Prostate gland (tissue), 2 donors: ENCODE data around the gene USP24. TPM values are rescaled to one million over a fixed set of nuclear protein-coding genes. Genes with fewer than 3 reads are reported as not detected.

Experiments used
- DNase-seq: peaks from one replicate; pipeline ENCODE4 v3.0.0-alpha.2; 2019; ENCODE audit warnings: low spot score
- H3K27ac ChIP-seq, 2 donors: fragments of 200-600 bp; sonication (generic); 2 replicates each; pipeline ENCODE4 v1.5.1; 2017 to 2019
- H3K27me3 ChIP-seq: fragments of 200-600 bp; sonication (generic); replicated peaks from 2 replicates; pipeline ENCODE4 v1.5.1; 2019; ENCODE audit not compliant: insufficient read depth
- H3K36me3 ChIP-seq, 2 donors: fragments of 200-600 bp; sonication (generic); 1 replicate in 1 of 2; 2 replicates in 1 of 2; pipeline versions ENCODE4 v1.5.1 to v1.8.1; 2017 to 2019
- H3K4me1 ChIP-seq: fragments of 200-600 bp; sonication (generic); replicated peaks from 2 replicates; pipeline ENCODE4 v1.5.1; 2019
- H3K4me3 ChIP-seq, 2 donors: fragments of 200-600 bp; sonication (generic); 2 replicates each; pipeline ENCODE4 v1.5.1; 2017 to 2019
- H3K9me3 ChIP-seq: fragments of 200-600 bp; sonication (generic); 2 replicates; pipeline ENCODE4 v1.5.1; 2017
- POLR2A ChIP-seq: fragments of 450-650 bp; IDR thresholded peaks from one replicate; pipeline ENCODE4 v1.6.1; 2016; ENCODE audit warnings: antibody characterized with exemption, mild to moderate bottlenecking
- POLR2AphosphoS5 ChIP-seq: sonication (generic); formaldehyde crosslinking; IDR thresholded peaks from one replicate; pipeline ENCODE4 v1.6.1; 2017; ENCODE audit warnings: antibody characterized with exemption
- WGBS: methylation state at CpG from one replicate; pipeline ENCODE4 v1.1.5; 2018; 5-methylcytosine and 5-hydroxymethylcytosine counted together
- intact Hi-C: fragments of 100-400 bp; cut with DNase I; formaldehyde crosslinking; loops from one replicate; pipeline ENCODE4 v1.14.2; 2022
- total RNA-seq, 2 donors: library from RNA; depleted of rRNA; stranded (reverse); fragments of >200 nt; gene quantifications; one replicate each; pipeline ENCODE4 v1.1.0, GENCODE V29; 2016
- TF ChIP-seq, protein P1 (sequence below), 4 experiments: fragments of 200-600 bp in 2 of 4; fragments of 450-650 bp in 2 of 4; sonication (generic) in 2 of 4; IDR thresholded peaks; 1 replicate in 3 of 4; 2 replicates in 1 of 4; pipeline ENCODE4 v1.5.1; 2016 to 2019; ENCODE audit warnings: antibody characterized with exemption in 4 of 4, mild to moderate bottlenecking in 2 of 4, moderate library complexity in 2 of 4

Gene USP24
- total RNA-seq, 2 donors from 2014 or later = 29.7 to 44.6 TPM

DNA sequence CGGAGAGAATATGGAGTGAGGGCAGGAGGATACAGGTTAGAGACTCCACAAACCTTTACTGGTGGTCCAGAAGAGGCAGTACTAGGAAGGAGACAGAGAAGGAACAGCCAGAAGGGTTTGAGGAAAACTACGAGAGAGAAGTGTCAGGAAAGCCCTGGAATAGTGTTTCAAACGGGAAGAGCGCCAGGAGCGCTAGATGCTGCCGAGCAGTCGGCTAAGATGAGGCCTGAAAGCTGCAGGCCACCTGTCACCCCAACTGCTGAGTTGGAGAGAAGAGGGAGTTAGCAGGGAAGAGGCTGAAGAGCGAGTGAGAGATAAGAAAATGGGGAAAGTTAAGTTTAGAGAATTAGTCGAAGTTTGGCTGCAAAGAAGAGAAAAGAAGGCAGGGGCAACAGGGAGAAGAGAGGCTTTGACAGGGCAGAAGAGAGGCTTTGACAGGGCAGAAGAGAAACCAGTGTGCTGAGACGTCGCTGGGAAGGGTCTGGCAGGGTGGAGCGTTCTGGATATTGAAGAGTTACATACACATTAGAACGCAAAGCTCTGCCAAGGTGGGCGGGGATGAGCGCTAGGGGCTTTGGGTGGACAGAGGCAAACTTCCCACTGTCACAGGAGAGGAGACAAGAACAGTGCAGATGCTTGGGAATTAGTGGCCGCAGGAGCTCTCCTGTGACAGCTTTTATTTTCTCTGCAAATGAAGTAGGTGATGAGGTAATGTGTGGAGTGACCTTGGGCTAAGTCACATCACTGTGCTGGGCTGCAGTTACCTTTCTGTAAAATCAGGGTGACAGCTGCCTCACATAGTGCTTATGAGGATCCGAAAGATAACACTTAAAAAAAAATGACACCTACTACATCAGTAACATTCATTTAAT lies 144.6 kb downstream of the USP24 start:
- H3K27ac ChIP-seq = no peak overlapping the region
- H3K36me3 ChIP-seq = peaks cover 4 to 11% of the 10 kb centered on the region in 2 donors
- H3K4me3 ChIP-seq = no peak overlapping the region
- DNase-seq = no peak
- WGBS = 57% methylated on average over 17 of the region's 17 CpGs
- TF ChIP-seq POLR2A = no peak
- no peak for TF ChIP-seq POLR2AphosphoS5
- TF ChIP-seq, protein P1, sequence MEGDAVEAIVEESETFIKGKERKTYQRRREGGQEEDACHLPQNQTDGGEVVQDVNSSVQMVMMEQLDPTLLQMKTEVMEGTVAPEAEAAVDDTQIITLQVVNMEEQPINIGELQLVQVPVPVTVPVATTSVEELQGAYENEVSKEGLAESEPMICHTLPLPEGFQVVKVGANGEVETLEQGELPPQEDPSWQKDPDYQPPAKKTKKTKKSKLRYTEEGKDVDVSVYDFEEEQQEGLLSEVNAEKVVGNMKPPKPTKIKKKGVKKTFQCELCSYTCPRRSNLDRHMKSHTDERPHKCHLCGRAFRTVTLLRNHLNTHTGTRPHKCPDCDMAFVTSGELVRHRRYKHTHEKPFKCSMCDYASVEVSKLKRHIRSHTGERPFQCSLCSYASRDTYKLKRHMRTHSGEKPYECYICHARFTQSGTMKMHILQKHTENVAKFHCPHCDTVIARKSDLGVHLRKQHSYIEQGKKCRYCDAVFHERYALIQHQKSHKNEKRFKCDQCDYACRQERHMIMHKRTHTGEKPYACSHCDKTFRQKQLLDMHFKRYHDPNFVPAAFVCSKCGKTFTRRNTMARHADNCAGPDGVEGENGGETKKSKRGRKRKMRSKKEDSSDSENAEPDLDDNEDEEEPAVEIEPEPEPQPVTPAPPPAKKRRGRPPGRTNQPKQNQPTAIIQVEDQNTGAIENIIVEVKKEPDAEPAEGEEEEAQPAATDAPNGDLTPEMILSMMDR (IDR thresholded peaks at IDR 0.05) = no peak
- no peaks in the 10 kb centered on the region for H3K4me1 ChIP-seq
- no peaks in the 10 kb centered on the region for H3K27me3 ChIP-seq
- intact Hi-C loops = no loop called here
- H3K9me3 ChIP-seq = no peaks in the 10 kb centered on the region

DNA sequence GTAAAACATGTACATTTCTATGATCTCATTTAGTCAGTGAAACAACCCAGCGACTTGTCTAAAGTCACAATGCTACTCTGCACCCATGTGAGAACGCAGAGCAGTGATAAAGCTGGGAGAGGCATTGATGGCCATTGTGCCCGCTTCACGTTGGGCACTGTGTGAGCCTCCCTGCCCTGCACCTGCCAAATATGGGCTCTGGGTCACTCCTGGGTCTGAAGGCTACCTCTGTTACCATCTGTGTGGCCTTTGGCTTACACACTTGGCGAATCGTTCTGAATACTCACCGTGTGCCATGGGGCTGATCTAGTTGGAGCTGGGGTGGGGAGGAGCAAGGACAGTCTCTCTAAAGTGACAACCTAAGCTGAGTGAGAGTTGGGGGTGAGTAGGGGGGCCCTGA lies 145.9 kb downstream of the USP24 start:
- no peak overlapping the region for H3K4me3 ChIP-seq
- no peak overlapping the region for H3K27ac ChIP-seq
- peaks cover 6% of the 10 kb centered on the region for H3K4me1 ChIP-seq
- no peaks in the 10 kb centered on the region for H3K27me3 ChIP-seq
- intact Hi-C loops = no loop called here
- H3K9me3 ChIP-seq = no peaks in the 10 kb centered on the region
- 93% methylated on average over 7 of the region's 7 CpGs for whole genome bisulfite sequencing
- no peak for DNase-seq
- TF ChIP-seq POLR2AphosphoS5 (no peak), POLR2A (no peak)
- TF ChIP-seq, protein P1 (IDR thresholded peaks at IDR 0.05) = no peak
- peaks cover 3 to 5% of the 10 kb centered on the region in 2 donors for H3K36me3 ChIP-seq

DNA sequence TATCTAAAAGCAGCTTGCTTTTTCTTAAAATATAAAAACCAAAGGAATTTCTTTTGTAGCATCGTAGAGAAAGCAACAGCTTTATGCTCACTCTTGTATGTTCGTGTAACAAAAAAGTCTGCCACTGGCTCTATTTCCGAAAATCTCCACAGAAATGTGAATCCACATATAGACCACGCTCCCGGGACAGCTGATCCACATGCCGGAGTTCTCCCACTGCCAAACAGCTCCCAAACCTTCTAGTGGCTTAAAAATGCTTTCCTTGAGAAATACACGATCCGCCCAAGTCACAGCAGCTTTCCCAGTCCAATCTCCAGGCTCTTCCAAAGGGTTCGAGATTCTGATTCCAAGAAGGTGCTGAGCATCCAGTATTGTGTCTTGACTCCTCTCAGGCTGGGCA lies 146.5 kb downstream of the USP24 start:
- Histone ChIP-seq H3K27ac (no peak overlapping the region), H3K27me3 (no peaks in the 10 kb centered on the region), H3K4me3 (no peak overlapping the region), H3K9me3 (no peaks in the 10 kb centered on the region), H3K4me1 (peaks cover 9% of the 10 kb centered on the region), H3K36me3 (peaks cover 0 to 5% of the 10 kb centered on the region in 2 donors)
- intact Hi-C loops = no loop called here
- DNase-seq = no peak
- no peak for TF ChIP-seq POLR2AphosphoS5
- no peak for TF ChIP-seq POLR2A
- TF ChIP-seq, protein P1 (IDR thresholded peaks at IDR 0.05) = no peak
- 94% methylated on average over 9 of the region's 9 CpGs for WGBS

DNA sequence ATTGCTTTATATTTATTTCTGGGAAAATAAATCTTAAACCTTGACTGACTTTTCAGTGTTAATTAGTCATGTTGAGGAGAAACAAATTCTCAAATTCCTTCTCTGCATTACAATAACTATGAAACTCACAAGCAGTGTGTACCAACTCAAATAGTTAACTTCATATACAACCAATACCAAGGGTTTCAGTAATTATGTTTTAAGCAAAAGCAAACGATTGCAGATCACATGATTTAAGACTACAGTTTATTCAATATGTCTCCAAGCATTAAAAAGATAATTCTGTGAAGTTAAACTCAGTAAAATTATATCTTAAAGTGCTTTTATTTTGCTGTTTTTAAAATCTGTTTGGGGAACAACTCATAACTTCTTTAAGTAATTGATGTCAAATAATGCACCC lies 147.2 kb downstream of the USP24 start:
- TF ChIP-seq, protein P1 (IDR thresholded peaks at IDR 0.05) = no peak
- TF ChIP-seq POLR2AphosphoS5 (no peak), POLR2A (no peak)
- Histone ChIP-seq H3K27me3 (no peaks in the 10 kb centered on the region), H3K9me3 (no peaks in the 10 kb centered on the region), H3K36me3 (peaks cover 0 to 5% of the 10 kb centered on the region in 2 donors), H3K4me3 (no peak overlapping the region), H3K27ac (no peak overlapping the region), H3K4me1 (peaks cover 9% of the 10 kb centered on the region)
- intact Hi-C loops = no loop called here
- no peak for DNase-seq
- 52% methylated on average over 1 of the region's 1 CpG for WGBS
